Rectal smooth muscle tissue (tissue), 1 donor: ENCODE results near the gene LSP1.

Experiments used
- H3K27ac ChIP-seq: one replicate; pipeline ENCODE4 v1.7.0; 2013; ENCODE audit warnings: low read depth, low read length, inconsistent platforms
- H3K27me3 ChIP-seq: one replicate; pipeline ENCODE4 v1.7.0; 2013; ENCODE audit warnings: low read length; ENCODE audit not compliant: control insufficient read depth, insufficient read depth
- H3K36me3 ChIP-seq: one replicate; pipeline ENCODE4 v1.7.0; 2013; ENCODE audit warnings: low read length; ENCODE audit not compliant: control insufficient read depth, insufficient read depth
- H3K4me1 ChIP-seq: one replicate; pipeline ENCODE4 v1.7.0; 2013; ENCODE audit warnings: low read length; ENCODE audit not compliant: control insufficient read depth, insufficient read depth
- H3K4me3 ChIP-seq: one replicate; pipeline ENCODE4 v1.7.0; 2013; ENCODE audit warnings: low read length
- H3K9ac ChIP-seq: one replicate; pipeline ENCODE4 v1.7.0; 2013; ENCODE audit warnings: low read length

The LSP1 gene

DNA sequence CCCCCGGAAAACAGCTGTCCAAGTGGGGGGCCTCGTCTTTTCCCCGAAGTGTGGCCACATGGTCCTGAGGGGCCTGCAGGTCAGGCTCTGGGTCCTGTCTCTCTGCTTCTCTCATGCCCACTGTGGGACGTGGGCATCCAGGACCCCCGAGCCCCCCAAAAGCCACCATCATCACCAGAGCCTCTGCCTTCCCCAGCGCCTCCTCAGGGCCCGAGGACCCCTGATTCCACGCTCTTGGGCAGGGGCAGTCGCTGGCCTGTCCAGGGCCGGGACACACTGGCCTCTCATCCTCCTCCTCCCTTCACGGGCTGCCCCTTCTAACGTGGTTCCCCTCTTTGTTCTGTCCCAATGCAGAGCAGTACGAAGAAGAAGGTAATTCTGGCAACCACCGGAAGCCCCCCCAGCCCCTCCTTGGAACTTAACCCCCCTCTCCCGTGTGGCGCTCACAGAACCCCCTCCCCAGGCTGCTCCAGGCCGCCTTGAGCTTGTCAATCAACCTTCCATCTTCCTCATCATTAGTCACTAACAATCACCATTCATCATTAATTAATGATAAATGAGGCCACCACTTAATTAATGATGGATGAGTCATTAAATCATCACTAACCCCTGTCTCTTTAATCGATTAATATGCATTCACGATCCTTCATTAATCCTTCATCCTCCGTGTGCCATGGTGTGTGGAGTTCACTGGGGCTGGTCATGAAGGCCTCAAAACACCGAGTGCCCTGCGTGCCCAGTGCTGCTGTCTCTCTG, 70.5 kb downstream of the LSP1 start:
- no peaks in the 10 kb centered on the region for H3K4me1 ChIP-seq
- no peak overlapping the region for H3K4me3 ChIP-seq
- no peak overlapping the region for H3K27ac ChIP-seq
- no peak overlapping the region for H3K9ac ChIP-seq
- no peaks in the 10 kb centered on the region for H3K27me3 ChIP-seq
- no peaks in the 10 kb centered on the region for H3K36me3 ChIP-seq

DNA sequence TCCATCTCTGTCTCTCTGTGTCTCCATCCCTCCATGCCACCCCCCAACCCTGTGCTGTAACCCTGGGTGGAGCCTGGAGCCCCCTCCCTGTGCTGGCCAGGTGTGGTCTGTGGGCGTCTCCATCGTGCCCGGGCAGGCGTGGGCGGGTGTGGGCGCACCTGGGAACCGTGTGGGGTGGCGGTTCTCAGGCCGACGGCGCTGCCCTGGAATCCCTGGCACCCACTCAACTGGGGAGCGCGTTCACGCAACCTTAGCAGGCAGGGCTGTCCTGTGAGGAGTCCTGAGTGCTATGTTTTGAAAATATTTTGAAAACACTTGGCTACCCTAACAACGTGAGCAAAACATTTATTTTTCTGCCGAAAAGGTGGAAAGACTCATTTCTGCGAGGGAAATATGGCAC, 71.3 kb downstream of the LSP1 start:
- H3K9ac ChIP-seq = no peak overlapping the region
- H3K27ac ChIP-seq = no peak overlapping the region
- no peaks in the 10 kb centered on the region for H3K36me3 ChIP-seq
- no peaks in the 10 kb centered on the region for H3K27me3 ChIP-seq
- H3K4me1 ChIP-seq = no peaks in the 10 kb centered on the region
- no peak overlapping the region for H3K4me3 ChIP-seq

DNA sequence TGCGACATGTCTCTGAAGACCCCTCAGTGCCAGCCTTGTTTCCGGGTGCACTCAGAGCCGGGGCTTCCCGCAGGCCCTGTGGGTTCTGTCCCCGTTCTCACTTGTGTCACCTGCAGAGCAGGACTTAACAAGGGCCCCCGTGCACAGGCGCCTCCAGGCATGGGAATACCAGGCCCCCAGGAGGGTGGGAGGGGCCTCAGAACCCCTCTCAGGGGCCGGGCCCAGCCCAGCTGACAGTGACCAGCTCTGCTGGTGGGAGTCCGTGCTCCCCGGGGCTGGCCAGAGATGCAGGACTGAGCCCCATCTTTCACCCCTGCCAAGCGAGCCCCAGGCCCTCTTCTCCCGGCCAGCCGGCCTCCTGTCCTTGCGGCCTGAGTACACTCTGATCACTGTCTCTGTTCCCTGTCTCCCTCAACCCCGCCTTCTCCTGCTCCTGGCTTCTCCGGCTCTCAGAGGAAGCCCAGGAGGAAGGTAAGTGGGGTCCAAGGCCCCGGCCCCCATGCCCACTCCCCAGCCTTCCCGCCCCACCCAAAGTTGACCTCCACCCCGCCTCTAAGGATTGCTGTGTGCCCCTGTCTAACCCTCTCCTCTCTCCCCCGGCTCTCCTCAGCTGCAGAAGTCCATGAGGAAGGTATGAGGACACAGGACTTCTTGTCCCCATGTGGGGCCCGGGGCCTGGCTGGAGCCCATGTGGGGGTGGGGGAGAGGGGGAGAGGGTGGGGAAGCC, 71.9 kb downstream of the LSP1 start:
- no peak overlapping the region for H3K4me3 ChIP-seq
- H3K9ac ChIP-seq = no peak overlapping the region
- H3K27ac ChIP-seq = no peak overlapping the region
- no peaks in the 10 kb centered on the region for H3K4me1 ChIP-seq
- H3K36me3 ChIP-seq = no peaks in the 10 kb centered on the region
- no peaks in the 10 kb centered on the region for H3K27me3 ChIP-seq

DNA sequence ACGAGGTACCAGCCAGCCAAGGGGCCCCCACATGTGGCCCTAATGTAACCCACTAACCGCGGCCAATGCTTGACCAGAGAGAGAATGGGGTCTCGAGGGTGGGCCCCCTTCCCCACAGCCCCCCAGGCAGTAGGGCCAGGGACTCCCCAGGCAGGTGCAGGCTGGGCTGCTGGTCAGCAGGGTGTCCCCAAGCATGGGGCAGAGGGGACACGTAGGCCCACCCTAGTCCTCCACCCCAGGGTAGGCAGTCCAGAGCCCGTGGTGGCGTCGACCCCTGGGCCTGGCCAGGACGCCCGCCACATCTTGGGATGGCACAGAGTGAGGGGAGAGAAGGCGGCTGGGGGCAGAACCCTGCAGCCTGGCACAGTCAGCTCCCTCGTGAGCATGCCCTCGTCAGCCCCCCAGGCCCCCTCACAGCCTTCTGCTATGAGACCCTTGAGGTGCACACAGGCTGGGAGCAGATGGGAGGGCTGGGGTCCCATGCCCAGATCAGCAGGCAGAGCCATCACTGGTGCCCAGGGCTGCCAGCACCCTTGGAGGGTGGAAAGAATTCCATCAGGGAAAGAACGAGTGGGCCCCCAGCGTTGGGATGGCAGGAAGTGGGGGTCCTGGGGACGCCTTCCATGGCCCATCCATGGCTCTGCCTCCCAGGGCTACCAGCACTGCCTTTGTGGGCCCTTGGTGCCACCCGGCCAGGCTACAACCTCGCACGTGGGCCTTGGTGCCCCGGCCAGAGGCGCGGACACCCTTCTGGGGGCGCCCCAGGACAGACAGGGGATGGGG, 72.7 kb downstream of the LSP1 start:
- H3K27ac ChIP-seq = no peak overlapping the region
- no peak overlapping the region for H3K4me3 ChIP-seq
- no peak overlapping the region for H3K9ac ChIP-seq
- H3K4me1 ChIP-seq = no peaks in the 10 kb centered on the region
- no peaks in the 10 kb centered on the region for H3K27me3 ChIP-seq
- H3K36me3 ChIP-seq = no peaks in the 10 kb centered on the region

DNA sequence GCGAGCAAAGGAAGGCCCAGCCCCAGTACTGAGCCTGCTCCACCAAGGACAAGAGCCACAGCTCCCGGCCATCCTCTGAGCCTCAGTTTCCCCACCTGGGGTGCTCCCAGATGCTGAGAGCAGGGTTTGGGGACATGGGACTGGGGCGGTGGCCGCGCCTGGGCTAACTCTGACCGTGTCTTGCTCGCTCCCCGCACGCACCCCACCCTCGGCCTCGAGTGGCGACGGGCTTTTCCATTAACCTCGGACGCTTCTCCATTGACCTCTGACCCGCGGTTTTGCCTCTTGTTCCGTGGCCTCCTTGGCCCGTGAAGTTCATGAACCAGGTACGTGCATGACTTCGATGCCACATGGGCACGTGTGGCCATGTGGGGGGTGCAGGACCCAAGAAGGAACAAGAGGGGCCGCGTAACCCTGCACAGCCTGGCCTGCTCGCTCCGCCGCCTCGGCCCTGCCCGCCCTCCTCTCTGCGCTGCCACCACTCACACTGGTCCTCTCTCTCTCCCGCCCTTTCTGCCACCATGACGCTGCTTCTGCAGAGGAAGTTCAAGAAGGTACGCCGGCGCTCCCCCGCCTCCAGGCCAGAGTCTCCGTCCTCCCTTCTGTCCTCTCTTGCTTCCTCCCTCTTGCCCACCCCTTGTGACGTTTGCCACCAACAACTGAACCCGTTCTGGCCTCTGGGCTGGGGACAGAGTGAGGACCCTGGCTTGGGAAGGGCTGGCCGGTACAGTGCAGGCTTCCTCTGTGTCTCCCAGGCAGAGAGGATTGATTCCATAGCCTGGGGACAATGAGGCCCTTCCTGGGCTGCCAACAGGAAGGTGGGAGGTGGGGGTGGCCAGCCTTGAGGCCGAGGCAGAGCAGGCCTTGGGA, 73.5 kb downstream of the LSP1 start:
- Histone ChIP-seq H3K4me1 (no peaks in the 10 kb centered on the region), H3K27ac (no peak overlapping the region), H3K9ac (no peak overlapping the region), H3K36me3 (no peaks in the 10 kb centered on the region), H3K27me3 (no peaks in the 10 kb centered on the region), H3K4me3 (no peak overlapping the region)

DNA sequence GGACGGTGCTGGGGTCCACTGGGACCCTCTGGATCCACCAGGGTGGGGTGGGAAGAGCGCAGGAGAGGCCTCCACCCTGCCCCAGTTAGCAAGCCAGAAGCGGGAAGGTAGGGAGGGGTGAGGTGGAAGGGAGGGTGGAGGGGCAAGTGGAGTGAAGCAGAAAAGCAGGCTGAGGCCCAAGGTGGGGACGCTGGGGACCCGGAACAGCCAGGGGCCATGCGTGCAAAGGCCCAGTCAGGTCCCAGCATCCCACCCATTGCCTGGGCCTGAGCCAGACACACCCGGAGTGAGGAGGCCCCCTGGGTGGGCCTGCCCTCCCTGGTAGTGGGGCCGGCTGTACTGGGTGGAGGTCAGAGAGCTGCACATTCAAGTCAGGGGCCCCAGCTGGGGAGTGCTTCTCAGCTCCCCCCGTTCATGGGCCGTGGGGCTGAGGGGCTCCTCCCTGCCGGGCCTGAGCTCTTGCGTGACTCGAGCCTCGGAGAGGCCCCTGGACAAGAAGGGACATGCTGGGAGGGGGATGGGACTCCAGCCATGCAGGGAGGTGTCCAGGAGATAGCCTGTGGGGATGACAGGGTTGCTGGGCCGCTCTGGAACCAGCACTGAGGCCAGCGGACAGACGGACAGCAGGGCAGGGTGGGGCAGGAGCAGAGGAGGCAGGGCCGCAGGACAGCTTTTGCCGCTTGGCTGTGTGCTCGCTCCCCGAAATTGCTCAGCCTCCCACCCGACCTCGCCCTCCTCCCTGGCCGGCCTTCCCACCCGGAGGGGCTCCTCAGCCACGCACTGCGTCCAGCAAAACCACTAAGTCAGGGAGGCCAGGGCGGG, 74.4 kb downstream of the LSP1 start:
- Histone ChIP-seq H3K36me3 (no peaks in the 10 kb centered on the region), H3K4me3 (no peak overlapping the region), H3K9ac (no peak overlapping the region), H3K4me1 (no peaks in the 10 kb centered on the region), H3K27ac (no peak overlapping the region), H3K27me3 (no peaks in the 10 kb centered on the region)

DNA sequence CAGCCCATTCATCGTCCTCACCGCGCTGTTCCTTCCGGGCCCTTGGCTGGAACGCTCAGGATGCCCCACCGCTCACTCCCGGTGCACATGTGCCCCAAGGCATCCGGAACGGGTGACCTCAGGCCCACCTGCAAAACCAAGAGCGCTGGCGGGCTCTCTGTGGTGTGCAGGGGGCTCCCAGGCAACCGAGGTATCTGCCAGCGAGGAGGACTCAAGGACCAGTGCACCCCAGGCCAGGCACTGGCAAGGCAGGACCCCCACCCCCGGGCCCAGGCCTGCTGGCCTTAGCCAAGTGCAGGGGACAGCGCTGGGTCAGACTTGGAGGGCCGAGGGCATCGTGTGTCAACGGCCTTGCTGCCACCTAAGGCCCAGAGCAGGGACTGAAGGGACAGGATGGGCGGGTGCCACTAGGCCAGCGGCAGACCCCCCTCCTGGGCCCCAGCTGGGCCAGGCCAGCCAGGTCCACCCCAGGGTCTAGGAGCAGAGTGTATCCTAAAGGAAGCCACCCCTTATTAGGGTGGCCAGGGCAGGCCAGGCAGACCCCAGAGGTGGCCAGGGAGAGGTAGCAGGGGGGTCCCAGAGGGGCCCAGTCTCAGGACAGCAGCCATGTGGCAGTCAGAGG, 75.1 kb downstream of the LSP1 start:
- H3K4me1 ChIP-seq = no peaks in the 10 kb centered on the region
- no peak overlapping the region for H3K9ac ChIP-seq
- H3K27me3 ChIP-seq = no peaks in the 10 kb centered on the region
- H3K4me3 ChIP-seq = no peak overlapping the region
- H3K36me3 ChIP-seq = no peaks in the 10 kb centered on the region
- H3K27ac ChIP-seq = no peak overlapping the region

DNA sequence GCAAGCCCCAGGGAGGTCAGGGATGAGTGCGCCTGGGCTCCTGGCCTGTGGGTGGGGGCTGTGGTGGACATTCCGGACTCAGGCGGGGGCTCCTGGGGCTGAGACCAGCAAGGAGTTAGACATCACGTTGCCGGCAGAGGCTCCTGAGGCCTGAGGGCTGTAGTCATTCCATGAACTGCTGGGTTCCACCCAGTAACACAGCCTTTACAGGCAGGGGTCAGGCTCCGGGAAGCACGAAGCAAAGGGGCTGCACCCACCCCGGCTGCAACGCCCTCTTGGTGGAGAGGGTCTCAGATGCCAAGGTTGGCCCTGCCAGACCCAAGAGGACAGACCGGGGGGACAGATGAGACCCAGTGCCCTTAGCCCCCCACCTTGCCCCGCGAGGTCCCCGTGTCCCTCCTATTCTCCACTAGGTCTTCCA, 75.6 kb downstream of the LSP1 start:
- Histone ChIP-seq H3K4me3 (no peak overlapping the region), H3K27me3 (no peaks in the 10 kb centered on the region), H3K36me3 (no peaks in the 10 kb centered on the region), H3K9ac (no peak overlapping the region), H3K27ac (no peak overlapping the region), H3K4me1 (no peaks in the 10 kb centered on the region)

DNA sequence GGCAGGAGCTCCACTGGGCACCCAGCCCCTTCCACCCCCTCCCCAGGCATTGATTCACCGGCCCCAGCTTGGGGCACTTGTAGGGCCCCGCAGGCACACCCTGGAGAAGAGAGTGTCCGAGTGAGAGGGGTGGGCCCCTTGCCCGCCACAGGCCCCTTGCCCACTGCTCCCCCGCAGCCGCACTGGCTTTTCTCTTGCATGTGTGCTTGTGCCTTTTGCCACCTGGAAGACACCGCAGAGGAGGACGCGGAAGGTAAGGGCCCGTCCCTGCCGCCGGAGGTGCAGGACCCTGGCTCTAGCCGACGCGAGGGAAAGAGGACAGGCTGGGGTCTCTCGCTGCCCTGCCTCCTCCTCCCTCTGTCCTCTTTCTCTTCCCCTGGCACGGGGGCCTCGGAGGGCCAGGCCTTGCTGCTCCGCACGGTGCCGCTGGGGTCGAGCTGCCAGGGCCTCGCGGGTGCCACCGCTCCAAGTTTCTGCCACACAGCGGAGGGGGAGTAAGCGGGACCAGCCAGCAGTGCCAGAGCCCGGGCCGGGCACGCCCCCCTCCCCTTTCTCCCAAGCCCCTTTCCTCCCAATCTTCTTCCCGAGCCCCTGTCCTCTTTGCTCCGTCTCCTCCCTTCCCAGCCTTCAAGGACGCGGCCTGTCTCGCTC, 76.1 kb downstream of the LSP1 start:
- H3K4me3 ChIP-seq = no peak overlapping the region
- no peaks in the 10 kb centered on the region for H3K27me3 ChIP-seq
- H3K27ac ChIP-seq = no peak overlapping the region
- H3K36me3 ChIP-seq = no peaks in the 10 kb centered on the region
- no peaks in the 10 kb centered on the region for H3K4me1 ChIP-seq
- H3K9ac ChIP-seq = no peak overlapping the region

DNA sequence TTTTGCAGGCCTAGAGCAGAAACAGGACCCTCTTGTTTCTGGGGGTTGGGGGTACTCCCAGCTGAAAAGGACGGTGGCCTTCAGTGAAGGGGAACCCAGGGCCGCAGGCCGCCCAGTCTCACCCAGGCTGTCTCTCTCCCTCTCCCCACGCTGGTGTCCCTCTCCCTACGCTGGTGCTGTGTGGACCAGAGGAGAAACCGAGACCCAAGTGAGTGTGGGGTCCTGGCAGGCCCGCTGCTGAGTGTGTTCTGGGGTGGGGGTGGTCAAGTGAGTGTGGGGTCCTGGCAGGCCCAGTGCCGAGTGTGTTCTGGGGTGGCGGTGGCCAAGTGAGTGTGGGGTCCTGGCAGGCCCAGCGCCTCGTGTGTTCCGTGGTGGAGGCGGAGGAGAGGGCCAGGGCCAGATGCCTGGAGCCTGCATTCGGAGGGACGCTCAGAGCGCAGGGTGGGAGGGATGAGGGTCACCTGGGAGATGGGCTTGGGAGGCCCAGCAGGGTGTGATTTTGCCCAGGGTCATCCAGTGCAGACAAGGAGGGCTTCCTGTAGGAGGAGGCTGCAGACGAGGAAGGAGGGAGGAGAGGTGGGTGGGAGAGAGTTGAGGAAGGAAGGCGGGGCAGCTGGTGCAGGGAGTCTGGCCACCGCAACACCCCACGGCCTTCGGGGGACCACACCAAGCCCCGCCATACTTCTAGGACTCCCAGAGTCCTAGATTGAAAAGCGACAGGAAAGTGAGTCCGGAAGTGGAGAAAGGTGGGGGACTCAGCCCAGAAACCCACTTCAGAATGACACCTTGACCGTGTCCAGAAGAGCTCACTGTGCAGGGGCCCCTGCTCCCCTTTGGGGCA, 77.0 kb downstream of the LSP1 start:
- H3K27ac ChIP-seq = peak overlapping the region; percentile 12
- no peaks in the 10 kb centered on the region for H3K4me1 ChIP-seq
- no peaks in the 10 kb centered on the region for H3K27me3 ChIP-seq
- no peak overlapping the region for H3K9ac ChIP-seq
- no peak overlapping the region for H3K4me3 ChIP-seq
- H3K36me3 ChIP-seq = no peaks in the 10 kb centered on the region
